DMS153 (cell line): ENCODE results near the gene LEKR1.
"Not testable (repeated sequence)": the region's sequence is repeated elsewhere in the genome, so short reads cannot be mapped to it uniquely, and the experiment has no call there.

Experiments used
- DNase-seq: peaks from one replicate; lab custom pipeline; 2025; lab: John Stamatoyannopoulos, UW

LEKR1 gene

DNA sequence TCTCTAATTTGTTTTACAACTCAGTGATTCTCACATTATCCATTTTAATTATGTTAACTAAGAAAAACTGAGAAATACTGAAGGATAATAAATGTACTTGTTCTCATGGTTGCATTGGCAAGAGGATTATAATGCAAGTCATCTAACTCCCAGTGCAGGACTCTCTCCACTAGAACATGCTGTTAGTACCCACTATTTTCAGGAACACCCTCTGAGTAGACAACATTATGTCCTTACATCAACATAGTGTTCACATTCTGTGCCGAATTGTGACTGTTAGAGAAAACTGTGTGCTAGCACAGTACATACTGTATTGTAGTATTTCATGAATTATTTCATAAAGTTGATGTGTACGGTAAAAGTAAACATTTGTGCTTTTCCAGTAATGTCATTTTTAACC is 80.1 kb downstream of the LEKR1 start:
- no peak for DNase-seq

- DNase-seq: no peak
Measured at GRCh38 chr3:156908398-156908797, 82.2 kb downstream of the LEKR1 start.

GRCh38 chr3:156910022-156910421 is 83.9 kb downstream of the LEKR1 start:
- DNase-seq: no peak

GRCh38 chr3:156910831-156911230 is 84.7 kb downstream of the LEKR1 start:
- not testable (repeated sequence) for DNase-seq

- DNase-seq: not testable (repeated sequence)
Measured at GRCh38 chr3:156914300-156914699, 88.1 kb downstream of the LEKR1 start.

- DNase-seq: no peak
Measured at GRCh38 chr3:156915372-156915771, 89.2 kb downstream of the LEKR1 start.

GRCh38 chr3:156918746-156919145 is 92.6 kb downstream of the LEKR1 start:
- DNase-seq: no peak

DNA sequence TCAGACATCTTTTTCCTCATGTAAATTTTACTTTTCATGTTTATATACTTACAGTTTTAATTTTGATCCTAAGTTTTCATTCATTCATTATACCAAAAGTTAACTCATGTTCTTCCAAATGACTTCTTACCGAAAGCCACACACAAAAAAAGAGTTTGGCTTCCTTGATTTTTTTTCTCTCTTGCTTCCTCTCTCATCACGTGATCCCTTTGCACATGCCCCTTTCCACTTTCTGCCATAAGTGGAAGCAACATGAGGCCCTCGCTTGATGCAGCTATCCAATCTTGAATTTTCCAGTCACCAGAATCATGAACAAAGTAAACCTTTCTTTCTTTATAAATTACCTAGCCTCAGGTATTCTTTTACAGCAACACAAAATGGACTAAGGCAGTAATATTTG is 93.7 kb downstream of the LEKR1 start:
- DNase-seq: no peak

DNA sequence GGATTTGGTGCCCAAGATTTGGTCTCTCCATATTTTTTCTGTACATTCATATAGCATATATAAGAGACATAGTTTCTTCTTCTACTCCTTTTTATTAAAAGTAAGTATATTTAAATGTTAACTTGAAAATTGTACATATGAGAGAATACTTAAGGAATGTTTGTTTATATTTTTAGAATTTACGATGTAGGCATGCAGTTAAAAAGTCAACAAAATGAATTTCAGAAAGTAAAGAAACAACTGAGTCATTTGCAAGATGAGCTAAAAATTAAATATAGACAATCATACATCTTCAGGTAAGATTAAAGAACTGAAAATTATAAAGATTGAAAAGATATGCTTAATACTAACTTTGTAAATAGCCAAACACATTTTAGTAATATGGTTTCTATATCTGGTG is 94.2 kb downstream of the LEKR1 start:
- no peak for DNase-seq

DNA sequence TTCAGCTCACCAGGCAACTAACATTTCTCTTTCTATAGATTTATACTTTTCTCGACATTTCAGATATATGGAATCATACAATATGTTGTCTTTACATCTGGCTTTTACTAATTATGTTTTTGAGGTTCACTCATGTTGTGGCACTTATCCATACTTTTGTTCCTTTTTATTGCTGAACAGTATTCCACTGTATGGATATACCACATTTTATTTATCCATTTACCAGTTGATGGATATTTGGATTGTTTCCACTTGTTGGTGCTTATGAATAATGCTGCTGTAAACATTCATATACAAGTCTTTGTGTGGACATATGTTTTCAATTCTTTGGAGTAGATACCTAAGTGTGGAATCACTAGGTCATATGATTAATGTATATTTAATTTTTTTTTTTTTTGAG is 97.2 kb downstream of the LEKR1 start:
- no peak for DNase-seq

- DNase-seq: no peak
Measured at GRCh38 chr3:156938724-156939123, 112.6 kb downstream of the LEKR1 start.

DNA sequence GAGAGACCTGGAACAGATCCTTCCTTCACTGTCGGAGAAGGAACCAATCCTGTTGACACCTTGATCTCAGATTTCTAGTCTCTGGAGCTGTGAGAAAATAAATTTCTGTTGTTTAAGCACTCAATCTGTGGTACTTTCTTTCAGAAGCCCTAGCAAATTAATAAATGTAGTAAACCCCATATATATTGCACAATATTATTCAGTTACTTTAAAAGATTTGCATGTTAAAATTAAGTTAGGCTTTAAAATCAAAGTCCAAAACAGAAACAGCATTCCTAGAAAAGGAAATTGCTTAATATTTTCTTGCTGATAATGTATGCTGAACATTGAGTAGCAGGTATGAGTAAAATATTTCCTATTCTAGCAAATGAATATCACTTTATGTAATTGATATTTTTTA is 113.2 kb downstream of the LEKR1 start:
- DNase-seq: no peak

DNA sequence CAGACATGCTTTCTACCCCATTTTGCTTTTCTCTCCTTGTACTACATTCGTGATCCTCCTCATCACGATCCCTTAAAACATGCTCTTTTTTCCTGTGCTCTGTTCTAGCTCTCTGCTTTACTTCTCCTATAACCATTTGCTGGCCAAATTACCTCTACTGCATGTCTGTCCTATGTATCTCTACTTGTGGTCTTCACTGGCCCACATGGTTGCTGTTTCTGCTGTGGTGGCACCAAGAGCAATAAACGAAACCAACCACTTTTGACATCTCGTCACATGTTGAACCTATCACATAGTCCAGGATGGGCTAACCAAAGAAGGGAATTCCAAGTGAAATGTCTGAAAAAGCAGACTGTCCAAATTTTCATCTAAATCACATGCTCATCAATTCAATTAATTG is 115.2 kb downstream of the LEKR1 start:
- no peak for DNase-seq

GRCh38 chr3:156948402-156949210 is 122.5 kb downstream of the LEKR1 start:
- DNase-seq: no peak

DNA sequence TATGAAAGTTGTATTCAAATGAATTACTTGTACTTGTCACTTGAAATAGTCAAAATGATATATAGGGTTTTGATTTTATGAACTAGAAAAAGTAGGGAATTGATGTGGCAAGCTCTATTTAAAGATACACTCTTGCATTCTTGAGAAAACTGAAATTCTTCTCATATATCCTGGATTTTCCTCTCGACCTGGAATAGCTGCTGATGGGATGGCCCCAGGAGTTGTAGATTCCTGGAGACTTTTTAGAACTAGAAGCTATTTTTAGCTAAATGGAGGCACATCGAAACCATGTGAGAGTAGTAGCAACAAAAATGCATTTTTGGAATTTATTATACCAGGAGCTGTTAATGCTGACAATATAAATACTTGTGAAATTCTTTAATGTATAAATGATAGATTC is 125.9 kb downstream of the LEKR1 start:
- no peak for DNase-seq

- no peak for DNase-seq
Measured at GRCh38 chr3:156957715-156958114, 131.6 kb downstream of the LEKR1 start.

- no peak for DNase-seq
Measured at GRCh38 chr3:156963096-156963495, 136.9 kb downstream of the LEKR1 start.

DNA sequence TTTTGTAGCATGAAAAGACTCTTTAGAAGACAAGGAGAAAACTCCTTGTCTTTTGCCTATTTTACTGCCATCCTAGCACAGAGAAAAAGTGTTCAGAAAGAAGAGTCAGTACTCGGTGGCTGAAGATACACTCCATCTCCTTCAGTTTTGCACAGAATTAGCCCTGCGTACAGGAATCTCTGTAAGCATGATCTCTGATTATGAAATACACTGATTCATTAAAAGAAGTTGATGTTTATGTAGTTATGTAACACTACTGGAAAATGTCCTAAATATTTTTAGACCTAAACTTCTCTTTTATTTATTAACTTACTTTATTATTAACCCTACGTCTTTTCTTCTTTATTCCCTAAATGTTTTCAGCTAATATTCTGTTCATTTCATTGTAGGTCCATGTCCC is 138.4 kb downstream of the LEKR1 start:
- DNase-seq: no peak

DNA sequence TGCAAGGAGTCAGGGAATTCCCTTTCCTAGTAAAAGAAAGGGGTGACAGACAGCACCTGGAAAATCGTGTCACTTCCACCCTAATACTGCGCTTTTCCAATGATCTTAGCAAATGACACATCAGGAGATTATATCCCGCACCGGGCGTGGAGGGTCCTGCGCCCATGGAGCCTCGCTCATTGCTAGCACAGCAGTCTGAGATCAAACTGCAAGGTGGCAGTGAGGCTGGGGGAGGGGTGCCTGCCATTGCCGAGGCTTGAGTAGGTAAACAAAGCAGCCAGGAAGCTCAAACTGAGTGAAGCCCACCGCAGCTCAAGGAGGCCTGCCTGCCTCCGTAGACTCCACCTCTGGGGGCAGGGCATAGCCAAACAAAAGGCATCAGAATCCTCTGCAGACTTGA is 140.2 kb downstream of the LEKR1 start:
- not testable (repeated sequence) for DNase-seq

GRCh38 chr3:156973954-156974353 is 147.8 kb downstream of the LEKR1 start:
- DNase-seq: no peak

DNA sequence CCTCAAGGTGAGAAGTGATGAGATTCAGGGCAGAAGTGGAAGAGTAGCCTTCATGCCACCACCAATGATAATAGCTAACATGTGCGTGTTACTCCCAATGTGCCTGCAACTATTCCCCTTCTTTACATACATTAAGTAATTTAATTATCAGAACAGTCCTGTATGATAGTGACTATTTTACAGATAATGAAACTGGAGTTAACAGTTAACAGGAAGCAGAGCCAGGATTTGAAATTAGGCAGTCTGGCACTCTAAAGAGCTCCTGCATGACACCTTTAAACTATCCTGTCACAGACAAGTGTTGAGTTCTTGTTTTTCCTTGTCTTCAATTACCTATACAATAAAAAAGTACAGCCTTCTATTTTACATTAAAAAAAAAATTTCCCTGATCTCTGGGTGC is 148.8 kb downstream of the LEKR1 start:
- DNase-seq: no peak

DNA sequence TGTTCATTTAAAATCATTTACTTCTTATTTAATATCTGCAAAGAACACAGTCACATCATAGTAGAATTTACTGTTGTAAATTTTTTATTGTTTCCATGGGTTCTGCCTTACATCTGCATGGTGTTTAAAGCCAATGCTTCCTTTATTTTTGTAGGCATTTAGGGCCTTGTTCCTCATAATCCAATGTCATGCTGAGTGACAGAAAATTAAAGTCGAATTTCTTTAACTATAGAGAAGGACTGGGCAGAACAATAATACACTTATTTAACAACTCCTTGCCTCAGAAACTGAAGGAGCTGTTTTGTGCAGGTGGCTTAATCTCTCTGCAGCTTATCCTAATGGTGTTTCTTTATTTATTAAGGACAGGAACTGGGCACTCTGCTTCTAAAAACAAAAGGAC is 149.6 kb downstream of the LEKR1 start:
- no peak for DNase-seq

DNA sequence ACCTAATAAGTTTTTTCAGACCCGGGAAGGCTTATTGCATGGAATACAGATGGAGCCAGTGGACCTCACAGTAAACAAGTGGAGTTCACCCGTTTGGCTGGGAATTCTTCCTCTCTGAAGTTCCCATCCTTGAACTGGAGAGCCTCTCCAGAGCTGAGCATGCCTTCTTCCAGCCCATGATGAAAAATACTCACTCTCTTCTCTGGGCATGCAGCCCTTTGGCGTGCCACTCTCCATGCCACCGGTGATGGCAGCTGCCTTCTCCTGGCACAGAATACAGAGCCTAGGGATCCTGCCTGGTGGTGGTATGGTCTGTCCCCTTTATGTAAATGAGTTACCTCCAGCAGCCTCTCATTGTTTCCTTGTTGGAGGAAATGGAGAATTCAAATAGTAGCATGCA is 150.8 kb downstream of the LEKR1 start:
- no peak for DNase-seq

DNA sequence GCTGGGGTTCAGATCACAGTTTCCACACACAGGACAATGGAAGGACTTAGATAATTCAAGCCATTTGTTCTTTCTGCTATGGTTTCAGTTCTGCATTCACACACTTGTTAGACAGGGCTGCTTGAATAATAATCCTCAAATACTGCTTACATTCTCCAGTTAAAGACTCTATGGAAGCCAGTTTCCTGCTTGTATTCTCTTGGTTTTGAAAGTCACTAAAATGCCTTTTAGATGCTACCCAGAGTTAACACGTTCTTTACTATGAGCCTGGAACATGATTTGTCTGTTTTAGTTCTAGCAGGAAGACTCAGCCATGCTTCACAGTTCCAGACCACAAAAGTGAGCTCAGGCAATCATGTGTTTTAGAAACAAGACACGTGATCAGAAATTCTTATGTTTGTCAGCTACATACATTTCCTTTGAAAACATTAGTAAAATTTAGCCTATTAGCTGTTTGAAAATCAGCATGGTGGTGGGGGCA is 152.4 kb downstream of the LEKR1 start:
- DNase-seq: no peak
